H1 (cell line): Measurements from ENCODE around the gene SNED1. TPM values are rescaled to one million over a fixed set of nuclear protein-coding genes. Genes with fewer than 3 reads are reported as not detected.

Source experiments
- CHD7 ChIP-seq: fragments of 300-600 bp; sonication (generic); IDR thresholded peaks from 2 replicates; pipeline ENCODE4 v1.7.1; 2012; ENCODE audit warnings: low read length, moderate library complexity, mild to moderate bottlenecking, inconsistent platforms; ENCODE audit not compliant: insufficient replicate concordance
- CTCF ChIP-seq, 3 experiments: IDR thresholded peaks; 1 replicate in 2 of 3; 2 replicates in 1 of 3; pipeline versions ENCODE4 v1.5.1 to v1.6.1; 2011; ENCODE audit warnings: low read length in 3 of 3, mild to moderate bottlenecking in 3 of 3, inconsistent platforms in 2 of 3, low read depth in 1 of 3, moderate library complexity in 1 of 3; ENCODE audit not compliant: insufficient read depth in 1 of 3; ENCODE audit errors: control extremely low read depth in 1 of 3
- GABPA ChIP-seq: IDR thresholded peaks from 2 replicates; pipeline ENCODE4 v1.6.1; 2011; ENCODE audit warnings: mild to moderate bottlenecking, low read length, moderate library complexity, borderline replicate concordance; ENCODE audit not compliant: insufficient read depth
- KDM4A ChIP-seq: IDR thresholded peaks from one replicate; pipeline ENCODE4 v1.7.1; 2012; ENCODE audit warnings: low read depth, mild to moderate bottlenecking, moderate library complexity, low read length, inconsistent platforms; ENCODE audit not compliant: severe bottlenecking
- polyA plus RNA-seq, 7 experiments: library from polyadenylated mRNA; depleted of rRNA in 3 of 7; stranded (reverse) in 5 of 7; unstranded in 2 of 7; fragments of >200 nt in 5 of 7; fragments of 200-250 nt in 2 of 7; gene quantifications; 1 replicate in 5 of 7; 2 replicates in 1 of 7; 4 replicates in 1 of 7; pipeline versions ENCODE4 v1.2.1 to v1.2.3, GENCODE V29; 2011 to 2013; ENCODE audit warnings: missing spikeins in 2 of 7, mixed read lengths in 2 of 7
- total RNA-seq: library from RNA; stranded (reverse); fragmentation: NEBNext Ultra II Directional; extraction: Animal tissue kit (Norgen Biotek cat#: 25700); gene quantifications from 2 replicates; pipeline ENCODE4 v1.2.1, GENCODE V29; 2021

Gene SNED1
- total and polyA plus RNA-seq, 2 of the 8 experiments (the other 6 are each of a cell fraction or from before 2014, with no cell fraction given), result 1.9 TPM

GRCh38 chr2:241103176-241103595 lies 104.8 kb downstream of the SNED1 start (continued):
- TF ChIP-seq CHD7 (no peak), GABPA (no peak), KDM4A (no peak), CTCF (IDR thresholded peaks at IDR 0.05; ENCODE audit: control extremely low read depth in 1 of 3, insufficient read depth in 1 of 3, low read depth in 1 of 3, low read length in 3 of 3) (no peak)
- TF ChIP-seq, all 59 proteins: peak for 0
